GM12878 (cell line): Measurements from ENCODE around the gene CPNE4. TPM values are rescaled to one million over a fixed set of nuclear protein-coding genes. Genes with fewer than 3 reads are reported as not detected.

Source experiments
- ATAC-seq: fragments of 200-7000 bp; cut with Tn5 transposase; 3 replicates; pipeline ENCODE4 v1.9.1; 2020; ENCODE audit warnings: mild to moderate bottlenecking, moderate library complexity
- BruUV-seq: library from RNA; stranded (reverse); fragments of 400-500 nt; replicated peaks from 2 replicates; lab custom pipeline; 2021; lab: Mats Ljungman, UMichigan
- CTCF ChIA-PET: fragments of 300-600 bp; sonication (Branson Sonifier 250); formaldehyde crosslinking; extraction: SDS; loops from one replicate; lab custom pipeline; 2021; ENCODE audit warnings: inconsistent platforms; lab: Yijun Ruan, JAX
- POLR2A ChIA-PET: fragments of 350-600 bp; formaldehyde crosslinking; extraction: SDS; loops from one replicate; lab custom pipeline; 2021; ENCODE audit warnings: inconsistent platforms; lab: Charles Lee
- RAD21 ChIA-PET: fragments of 300-600 bp; sonication (Branson Sonifier 250); formaldehyde crosslinking; loops from one replicate; lab custom pipeline; 2023; ENCODE audit warnings: antibody characterized with exemption; ENCODE audit not compliant: unreplicated experiment; lab: Charles Lee
- SMC1A ChIA-PET: fragments of 300-600 bp; sonication (Branson Sonifier 250); formaldehyde crosslinking; loops from one replicate; lab custom pipeline; 2023; ENCODE audit not compliant: unreplicated experiment, uncharacterized antibody; lab: Charles Lee
- DNase-seq: peaks from one replicate; pipeline ENCODE4 v3.0.0-alpha.2; 2011; ENCODE audit warnings: low read depth, low spot score
- FAIRE-seq: peaks from 3 replicates; lab custom pipeline; 2011; peaks lifted over from hg19 to GRCh38; lab: Jason Lieb, UNC
- H2AFZ ChIP-seq: 2 replicates; pipeline ENCODE4 v1.6.0; 2011; ENCODE audit warnings: low read depth, low read length, control low read depth; ENCODE audit not compliant: control insufficient read depth
- H3K27ac ChIP-seq: 2 replicates; pipeline ENCODE4 v1.5.1; 2011; ENCODE audit warnings: control low read depth; ENCODE audit not compliant: control insufficient read depth, insufficient read depth
- H3K27me3 ChIP-seq, 2 experiments: replicated peaks in 1 of 2; 2 replicates each; pipeline versions ENCODE4 v1.6.0 to v1.6.1; 2011; ENCODE audit warnings: low read length in 1 of 2; ENCODE audit not compliant: control insufficient read depth in 2 of 2, insufficient read depth in 2 of 2
- H3K36me3 ChIP-seq, 2 experiments: 2 replicates each; pipeline ENCODE4 v1.5.1; 2011; ENCODE audit warnings: low read length in 1 of 2; ENCODE audit not compliant: control insufficient read depth in 2 of 2, insufficient read depth in 2 of 2
- H3K4me1 ChIP-seq: 2 replicates; pipeline ENCODE4 v1.6.1; 2011; ENCODE audit warnings: mild to moderate bottlenecking, low read length, moderate library complexity, mixed read lengths; ENCODE audit not compliant: control insufficient read depth, insufficient read depth
- H3K4me2 ChIP-seq: 2 replicates; pipeline ENCODE4 v1.6.0; 2011; ENCODE audit warnings: control low read depth; ENCODE audit not compliant: control insufficient read depth, insufficient read depth
- H3K4me3 ChIP-seq: fragments of 200-600 bp; sonication (generic); 2 replicates; pipeline ENCODE4 v1.5.1; 2016
- H3K79me2 ChIP-seq: 2 replicates; pipeline ENCODE4 v1.6.0; 2011; ENCODE audit warnings: low read length; ENCODE audit not compliant: control insufficient read depth, insufficient read depth
- H3K9ac ChIP-seq: 2 replicates; pipeline ENCODE4 v1.8.0; 2011; ENCODE audit warnings: low read length, control low read depth, mixed read lengths; ENCODE audit not compliant: control insufficient read depth, insufficient read depth
- H3K9me3 ChIP-seq: replicated peaks from 3 replicates; pipeline ENCODE4 v1.5.1; 2011; ENCODE audit warnings: mild to moderate bottlenecking, low read length; ENCODE audit not compliant: control insufficient read depth, insufficient read depth
- H4K20me1 ChIP-seq: 2 replicates; pipeline ENCODE4 v1.6.0; 2011; ENCODE audit not compliant: control insufficient read depth, insufficient read depth
- BRCA1 ChIP-seq: IDR thresholded peaks from 2 replicates; pipeline ENCODE4 v1.6.1; 2011; ENCODE audit warnings: low read depth, low read length, improper control_type of control experiment
- CBX3 ChIP-seq: fragments of 200-600 bp; sonication (generic); IDR thresholded peaks from 2 replicates; pipeline ENCODE4 v1.6.1; 2016; ENCODE audit warnings: low read depth, borderline replicate concordance
- EED ChIP-seq: sonication (generic); IDR thresholded peaks from 2 replicates; pipeline ENCODE4 v1.6.1; 2016; ENCODE audit warnings: antibody characterized with exemption, low read depth
- GABPA ChIP-seq: IDR thresholded peaks from 2 replicates; pipeline ENCODE4 v1.6.1; 2014; ENCODE audit warnings: antibody characterized with exemption, low read depth, mild to moderate bottlenecking, inconsistent platforms
- NFYA ChIP-seq: IDR thresholded peaks from 2 replicates; pipeline ENCODE4 v1.6.1; 2011; ENCODE audit warnings: low read depth, mild to moderate bottlenecking, low read length, improper control_type of control experiment, borderline replicate concordance
- NKRF ChIP-seq: fragments of 450-650 bp; conservative IDR thresholded peaks from 2 replicates; pipeline ENCODE4 v1.6.1; 2017; ENCODE audit warnings: mild to moderate bottlenecking, moderate library complexity
- PAX5 ChIP-seq: IDR thresholded peaks from 2 replicates; pipeline ENCODE4 v1.6.1; 2011; ENCODE audit warnings: low read depth, low read length, borderline replicate concordance
- PAX8 ChIP-seq: fragments of 450-650 bp; IDR thresholded peaks from 2 replicates; pipeline ENCODE4 v1.6.1; 2017; ENCODE audit warnings: mild to moderate bottlenecking, moderate library complexity
- RAD51 ChIP-seq: fragments of 450-650 bp; IDR thresholded peaks from 2 replicates; pipeline ENCODE4 v1.6.1; 2016; ENCODE audit warnings: moderate library complexity, mild to moderate bottlenecking, inconsistent platforms
- SUPT20H ChIP-seq: IDR thresholded peaks from 2 replicates; pipeline ENCODE4 v1.6.1; 2011; ENCODE audit warnings: low read depth, mild to moderate bottlenecking, low read length, moderate library complexity, borderline replicate concordance; ENCODE audit not compliant: control insufficient read depth
- TCF3 ChIP-seq: IDR thresholded peaks from 2 replicates; pipeline ENCODE4 v1.6.1; 2012; ENCODE audit warnings: low read depth, mild to moderate bottlenecking, low read length, borderline replicate concordance; ENCODE audit not compliant: insufficient read depth
- USF1 ChIP-seq: IDR thresholded peaks from 2 replicates; pipeline ENCODE4 v1.6.1; 2011; ENCODE audit warnings: borderline replicate concordance, low read depth, mild to moderate bottlenecking, moderate library complexity, mixed read lengths, low read length; ENCODE audit not compliant: insufficient read depth; ENCODE audit errors: extremely low read length
- ZNF24 ChIP-seq: fragments of 450-650 bp; IDR thresholded peaks from 2 replicates; pipeline ENCODE4 v1.6.1; 2017; ENCODE audit warnings: antibody characterized with exemption, mild to moderate bottlenecking
- WGBS: methylation state at CpG from one replicate; pipeline ENCODE4 v1.1.6; 2016; ENCODE audit warnings: low lambda C conversion rate; ENCODE audit not compliant: insufficient replicate concordance, insufficient coverage; ENCODE audit errors: missing lambda C conversion rate; 5-methylcytosine and 5-hydroxymethylcytosine counted together
- in situ Hi-C: fragments of 300-500 bp; cut with MboI; formaldehyde crosslinking; loops from 9 replicates; pipeline ENCODE4 v1.14.3; 2018; ENCODE audit warnings: mixed read lengths
- intact Hi-C: fragments of 100-400 bp; cut with micrococcal nuclease; formaldehyde crosslinking; loops from one replicate; pipeline ENCODE4 v1.14.2; 2022; ENCODE audit not compliant: unreplicated experiment
- polyA plus RNA-seq, 11 experiments: library from polyadenylated mRNA; depleted of rRNA in 4 of 11; unstranded in 6 of 11; stranded (reverse) in 5 of 11; fragments of >200 nt; fragmentation: Nextera tagmentation in 4 of 11; fragmentation: Illumina TruSeq in 1 of 11; extraction: Ambion mirVana in 4 of 11; extraction: Trizol in 1 of 11; gene quantifications; 1 replicate in 1 of 11; 2 replicates in 10 of 11; pipeline versions ENCODE4 v1.2.1 to v1.2.3, GENCODE V29; 2011 to 2016; ENCODE audit warnings: inconsistent platforms in 2 of 11, missing spikeins in 2 of 11, low read depth in 1 of 11
- total RNA-seq, 4 experiments: library from RNA; depleted of rRNA in 3 of 4; stranded (reverse); fragments of >200 nt in 3 of 4; fragmentation: Illumina TruSeq in 1 of 4; extraction: Trizol in 1 of 4; gene quantifications; 2 replicates each; pipeline versions ENCODE4 v1.2.1 to v1.2.3, GENCODE V29; 2013 to 2021

The CPNE4 gene
- total and polyA plus RNA-seq, 10 of the 15 experiments (the other 5 are each of a cell fraction or from before 2014, with no cell fraction given), result 0.17 to 1.9 (median 0.48) TPM; not detected in 1

GRCh38 chr3:131847966-131848510, 186.8 kb downstream of the CPNE4 start:
- ChIA-PET RAD21 (no interaction called here), SMC1A (no interaction called here), POLR2A (no interaction called here), CTCF (no interaction called here)
- no peak for TF ChIP-seq CBX3
- no peak for TF ChIP-seq ZNF24
- TF ChIP-seq SUPT20H, result no peak
- TF ChIP-seq TCF3, result no peak
- no peak for TF ChIP-seq RAD51
- TF ChIP-seq NKRF, result no peak
- no peak for TF ChIP-seq PAX8
- TF ChIP-seq USF1, result no peak
- TF ChIP-seq NFYA, result no peak
- no peak for TF ChIP-seq EED
- TF ChIP-seq BRCA1, result no peak
- no peak for TF ChIP-seq PAX5
- TF ChIP-seq GABPA, result no peak
- Histone ChIP-seq H3K4me2 (no peak overlapping the region), H3K27ac (no peak overlapping the region), H3K4me3 (no peak overlapping the region), H3K79me2 (no peaks in the 10 kb centered on the region), H4K20me1 (no peaks in the 10 kb centered on the region), H3K9ac (no peak overlapping the region), H2AFZ (no peak overlapping the region), H3K9me3 (no peaks in the 10 kb centered on the region), H3K4me1 (no peaks in the 10 kb centered on the region), H3K36me3 (no peaks in the 10 kb centered on the region), H3K27me3 (no peaks in the 10 kb centered on the region)
- WGBS, result 48% methylated on average over 1 of the region's 1 CpG
- ATAC-seq (no peak), DNase-seq (no peak), FAIRE-seq (no peak)
- intact Hi-C loops, result no loop called here
- BruUV-seq, result no TSS peak
- in situ Hi-C loops, result no loop called here
